Epithelial cell of proximal tubule (primary cell): ENCODE results near the gene ACHE. TPM values are rescaled to one million over a fixed set of nuclear protein-coding genes. Genes with fewer than 3 reads are reported as not detected.

Experiments used
- DNase-seq: peaks from one replicate; pipeline ENCODE4 v3.0.0-alpha.2; 2011; ENCODE audit warnings: low read depth
- H3K4me3 ChIP-seq: 2 replicates; pipeline ENCODE4 v1.5.1; 2011; ENCODE audit warnings: low read depth, mild to moderate bottlenecking, low read length
- CTCF ChIP-seq: conservative IDR thresholded peaks from 2 replicates; pipeline ENCODE4 v1.5.1; 2012; ENCODE audit warnings: low read depth, mild to moderate bottlenecking, low read length
- total RNA-seq: library from RNA; depleted of rRNA; stranded (reverse); fragments of >200 nt; gene quantifications from 2 replicates; pipeline ENCODE4 v1.2.3, GENCODE V29; 2015

The ACHE gene
- total RNA-seq, 1 donor from 2014 or later: 3.3 TPM

GRCh38 chr7:100891568-100892247 is 4.0 kb downstream of the ACHE start:
- TF ChIP-seq CTCF: no peak
- no peak overlapping the region for H3K4me3 ChIP-seq
- DNase-seq: no peak

- no peak for DNase-seq
- no peak for TF ChIP-seq CTCF
- peak overlapping the region; percentile 70 for H3K4me3 ChIP-seq
These were observed 4.8 kb downstream of the ACHE start for GRCh38 chr7:100890653-100891567.

DNA sequence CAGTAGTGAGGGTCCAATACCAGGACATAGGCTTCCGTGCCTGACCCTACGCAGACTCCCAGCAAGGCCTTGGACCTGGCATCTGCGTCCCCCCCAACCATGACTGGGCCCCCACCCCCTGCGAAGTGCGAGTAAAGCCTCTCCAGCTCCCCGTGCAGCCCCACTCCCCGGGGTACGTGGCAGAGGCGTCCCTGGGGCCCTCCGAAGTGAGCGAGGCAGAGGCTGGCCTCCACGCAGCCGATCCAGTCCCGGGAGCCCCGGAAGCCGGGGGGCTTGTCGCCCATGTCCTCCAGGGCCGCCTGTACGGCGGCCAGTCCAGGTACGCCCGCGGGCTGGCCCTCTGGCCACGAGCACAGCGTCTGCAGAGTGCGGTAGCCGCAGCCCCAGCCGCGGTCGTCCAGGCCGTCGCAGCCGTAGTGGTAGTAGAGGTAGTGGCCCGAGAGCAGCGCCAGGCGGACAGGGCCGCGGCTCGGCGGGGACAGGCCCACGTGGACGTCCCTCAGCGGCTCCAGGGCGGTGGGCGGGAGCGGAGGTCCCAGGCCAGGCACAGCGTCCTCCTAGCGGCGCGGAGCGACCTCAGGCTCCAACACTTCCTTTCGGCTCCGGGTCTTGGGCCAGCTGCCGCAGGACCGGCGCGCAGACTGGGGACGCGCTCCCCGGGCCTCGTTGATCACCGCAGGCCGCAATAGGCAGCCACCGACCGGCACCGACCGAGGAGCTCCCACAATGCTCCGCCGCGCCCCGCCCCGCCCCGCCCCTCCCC is 6.5 kb downstream of the ACHE start, which contains the start of gene UFSP1:
Gene UFSP1, minus strand, starts transcription at position 728 of the 763 bp plus-strand sequence. Its CDS starts 444 bp downstream, at position 284.
- no peak for DNase-seq
- TF ChIP-seq CTCF: no peak

DNA sequence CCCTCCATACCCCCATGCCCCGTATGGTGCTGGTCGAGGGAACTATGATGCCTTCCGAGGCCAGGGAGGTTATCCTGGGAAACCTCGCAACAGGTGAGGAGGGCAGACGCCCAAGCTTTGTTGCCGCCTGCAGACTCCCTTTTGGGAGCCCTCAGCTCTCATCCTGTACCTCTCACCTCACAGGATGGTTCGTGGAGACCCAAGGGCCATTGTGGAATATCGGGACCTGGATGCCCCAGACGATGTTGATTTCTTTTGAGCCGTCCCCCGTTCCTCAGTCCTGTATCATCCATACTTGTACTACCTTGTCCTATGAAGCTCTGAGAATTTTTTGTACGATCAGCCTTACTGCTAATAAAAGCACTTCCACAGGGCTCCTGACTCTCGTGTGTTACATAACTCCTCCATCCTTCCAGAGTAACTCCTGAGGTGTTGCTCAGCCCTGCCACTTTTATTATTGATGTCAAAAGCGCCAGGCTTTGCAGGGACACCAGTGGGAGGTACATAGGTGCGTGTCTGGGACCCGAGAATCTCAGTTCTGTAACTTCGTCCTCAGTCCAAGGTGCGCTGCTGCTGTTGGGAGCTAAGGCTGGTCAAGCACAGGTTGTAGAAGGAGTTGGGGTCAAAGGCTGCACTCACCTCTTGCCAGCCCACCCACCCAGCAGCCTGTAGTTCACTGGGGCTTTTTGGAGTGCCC is 7.2 kb downstream of the ACHE start:
- DNase-seq: no peak
- no peak for TF ChIP-seq CTCF
- H3K4me3 ChIP-seq: peak overlapping the region; percentile 70

More for the DNA sequence above, 6.5 kb downstream of the ACHE start, which contains the start of gene UFSP1:
- H3K4me3 ChIP-seq: peak within 1 kb of the TSS; percentile 70

- DNase-seq: no peak
- no peak overlapping the region for H3K4me3 ChIP-seq
- no peak for TF ChIP-seq CTCF
These were observed 8.0 kb downstream of the ACHE start for GRCh38 chr7:100887516-100888290.
